SK-N-SH (cell line): ENCODE results near the gene HHATL.

ENCODE experiments used
- EZH2phosphoT487 ChIP-seq: fragments of 200-600 bp; sonication (generic); IDR thresholded peaks from 2 replicates; pipeline ENCODE4 v1.6.1; 2017; ENCODE audit warnings: low read depth, mixed run types, mild to moderate bottlenecking, antibody characterized with exemption, moderate library complexity, borderline replicate concordance
- FOSL2 ChIP-seq: IDR thresholded peaks from 2 replicates; pipeline ENCODE4 v1.4.0; 2012; ENCODE audit warnings: low read depth, mild to moderate bottlenecking, moderate library complexity, borderline replicate concordance
- FOXM1 ChIP-seq: IDR thresholded peaks from 2 replicates; pipeline ENCODE4 v1.4.0; 2012; ENCODE audit warnings: low read depth, mild to moderate bottlenecking
- MAX ChIP-seq: IDR thresholded peaks from 2 replicates; pipeline ENCODE4 v1.4.0; 2012; ENCODE audit warnings: low read depth
- POLR2AphosphoS5 ChIP-seq: IDR thresholded peaks from 2 replicates; pipeline ENCODE4 v1.6.1; 2012; ENCODE audit warnings: low read depth, low read length
- RAD21 ChIP-seq: IDR thresholded peaks from 2 replicates; pipeline ENCODE4 v1.6.1; 2012; ENCODE audit warnings: mild to moderate bottlenecking, low read length
- YY1 ChIP-seq: IDR thresholded peaks from 2 replicates; pipeline ENCODE4 v1.4.0; 2012; ENCODE audit warnings: low read depth, mild to moderate bottlenecking
- ZBTB33 ChIP-seq: IDR thresholded peaks from 2 replicates; pipeline ENCODE4 v1.4.0; 2012; ENCODE audit warnings: low read depth, borderline replicate concordance
- TF ChIP-seq, protein P1 (sequence below): fragments of 200-600 bp; sonication (generic); IDR thresholded peaks from 2 replicates; pipeline ENCODE4 v1.6.1; 2017; ENCODE audit warnings: antibody characterized with exemption, mild to moderate bottlenecking, moderate library complexity

GRCh38 chr3:42688016-42688415 lies 14.6 kb downstream of the HHATL start:
- TF ChIP-seq, protein P1, sequence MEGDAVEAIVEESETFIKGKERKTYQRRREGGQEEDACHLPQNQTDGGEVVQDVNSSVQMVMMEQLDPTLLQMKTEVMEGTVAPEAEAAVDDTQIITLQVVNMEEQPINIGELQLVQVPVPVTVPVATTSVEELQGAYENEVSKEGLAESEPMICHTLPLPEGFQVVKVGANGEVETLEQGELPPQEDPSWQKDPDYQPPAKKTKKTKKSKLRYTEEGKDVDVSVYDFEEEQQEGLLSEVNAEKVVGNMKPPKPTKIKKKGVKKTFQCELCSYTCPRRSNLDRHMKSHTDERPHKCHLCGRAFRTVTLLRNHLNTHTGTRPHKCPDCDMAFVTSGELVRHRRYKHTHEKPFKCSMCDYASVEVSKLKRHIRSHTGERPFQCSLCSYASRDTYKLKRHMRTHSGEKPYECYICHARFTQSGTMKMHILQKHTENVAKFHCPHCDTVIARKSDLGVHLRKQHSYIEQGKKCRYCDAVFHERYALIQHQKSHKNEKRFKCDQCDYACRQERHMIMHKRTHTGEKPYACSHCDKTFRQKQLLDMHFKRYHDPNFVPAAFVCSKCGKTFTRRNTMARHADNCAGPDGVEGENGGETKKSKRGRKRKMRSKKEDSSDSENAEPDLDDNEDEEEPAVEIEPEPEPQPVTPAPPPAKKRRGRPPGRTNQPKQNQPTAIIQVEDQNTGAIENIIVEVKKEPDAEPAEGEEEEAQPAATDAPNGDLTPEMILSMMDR = no peak
- TF ChIP-seq EZH2phosphoT487 (no peak), FOSL2 (no peak), RAD21 (no peak), MAX (no peak), POLR2AphosphoS5 (no peak), FOXM1 (no peak), YY1 (no peak), ZBTB33 (no peak)
